Stimulated activated CD4-positive, alpha-beta T cell treated with anti-CD3 and anti-CD28 coated beads, Interleukin-4, amount 100 ng/mL, for 4 hours (primary cell): ENCODE measurements around the gene RASGRP2.
"Not testable (repeated sequence)": the region's sequence is repeated elsewhere in the genome, so short reads cannot be mapped to it uniquely, and the experiment has no call there.

Experiments used
- DNase-seq, 2 experiments: peaks; one replicate each; pipeline ENCODE4 v3.0.0-alpha.2; 2020

Gene RASGRP2

DNA sequence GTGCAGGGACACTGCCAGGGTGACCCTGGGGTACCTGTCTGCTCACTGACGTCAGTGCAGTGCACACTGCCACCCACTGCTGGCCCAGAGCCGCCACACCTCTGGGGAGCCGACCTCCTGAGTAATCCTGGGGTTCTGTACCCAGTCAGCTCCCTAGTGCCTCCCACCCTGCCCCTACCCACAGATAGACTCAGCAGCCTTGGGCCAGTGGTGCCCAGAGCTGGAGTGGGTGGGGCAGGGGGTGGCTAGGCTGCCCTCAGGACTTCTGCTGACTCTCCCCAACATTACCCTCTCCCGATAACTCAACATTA is 26.7 kb downstream of the RASGRP2 start:
- no peak for DNase-seq

DNA sequence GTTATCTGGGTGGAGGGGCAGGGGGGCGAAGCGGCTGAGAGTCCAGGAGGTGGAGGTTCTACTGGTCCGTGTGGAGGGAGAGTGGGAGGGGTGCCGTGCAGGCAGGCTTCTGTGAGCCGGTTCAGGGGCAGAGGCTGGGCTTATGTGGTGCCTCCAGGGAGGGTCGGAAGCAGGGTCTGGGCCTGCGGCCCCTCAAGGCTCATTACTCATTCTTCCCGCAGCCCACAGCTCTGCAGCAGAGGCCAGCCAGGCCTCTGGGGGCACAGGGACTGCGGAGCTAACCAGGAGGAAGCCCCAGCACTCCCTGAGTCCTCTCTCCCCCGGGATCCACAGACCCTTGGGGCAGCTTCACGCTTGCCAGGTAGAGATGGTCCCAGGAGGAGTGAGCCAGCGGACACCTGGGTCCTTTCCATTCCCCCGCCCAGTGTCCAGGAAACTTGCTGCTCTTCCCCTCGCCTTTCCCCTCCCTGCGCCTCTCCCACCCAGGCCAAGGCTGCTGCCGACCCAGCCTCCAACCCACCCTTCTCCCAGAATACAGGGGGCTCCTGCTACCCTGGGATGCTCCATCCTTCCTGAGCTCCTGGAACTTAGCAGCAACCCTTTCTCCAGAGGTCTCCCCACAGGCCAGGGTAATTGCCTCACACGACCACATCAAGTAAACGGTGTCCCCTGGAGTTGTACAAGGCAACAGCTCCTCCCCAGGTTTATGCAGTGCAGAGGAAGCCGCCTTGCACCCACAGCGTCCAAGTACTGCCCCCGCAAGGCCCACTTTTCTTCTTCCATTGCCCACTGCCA is 27.3 kb downstream of the RASGRP2 start:
- no peak for DNase-seq

DNA sequence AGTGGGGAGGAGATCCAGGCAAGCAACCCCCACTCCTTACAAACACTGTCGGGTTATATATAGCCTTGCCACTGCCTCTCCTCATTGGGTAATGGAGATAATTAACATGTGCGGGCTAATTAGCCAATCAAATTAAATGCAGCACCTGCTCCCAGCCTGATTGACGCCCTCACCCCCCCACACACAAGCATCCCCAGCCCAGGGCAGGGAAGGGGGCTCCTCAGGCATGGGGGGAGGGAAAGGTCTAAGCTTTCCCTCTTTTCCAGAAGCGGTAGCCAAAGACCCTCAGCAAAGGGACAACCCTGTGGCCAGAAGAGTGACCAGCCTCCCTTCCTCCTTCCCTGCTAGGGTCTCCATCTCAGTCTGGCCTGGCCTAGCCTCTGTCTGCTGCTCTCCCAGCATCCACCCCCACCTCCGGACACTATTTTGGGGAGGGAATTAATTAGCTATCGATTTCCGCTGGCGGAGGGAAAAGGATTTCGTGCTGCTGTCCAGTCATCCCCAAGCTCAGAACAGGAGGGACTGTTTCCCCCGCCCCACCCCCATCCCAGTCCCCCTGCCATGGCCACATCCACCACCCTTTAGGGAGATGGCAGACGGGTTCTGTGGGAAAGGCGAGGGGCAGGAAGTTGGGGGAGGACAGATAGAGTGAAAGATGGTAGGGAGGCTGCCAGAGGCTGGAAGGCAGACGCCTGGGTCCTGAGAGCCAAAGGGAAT is 28.0 kb downstream of the RASGRP2 start:
- no peak for DNase-seq

DNA sequence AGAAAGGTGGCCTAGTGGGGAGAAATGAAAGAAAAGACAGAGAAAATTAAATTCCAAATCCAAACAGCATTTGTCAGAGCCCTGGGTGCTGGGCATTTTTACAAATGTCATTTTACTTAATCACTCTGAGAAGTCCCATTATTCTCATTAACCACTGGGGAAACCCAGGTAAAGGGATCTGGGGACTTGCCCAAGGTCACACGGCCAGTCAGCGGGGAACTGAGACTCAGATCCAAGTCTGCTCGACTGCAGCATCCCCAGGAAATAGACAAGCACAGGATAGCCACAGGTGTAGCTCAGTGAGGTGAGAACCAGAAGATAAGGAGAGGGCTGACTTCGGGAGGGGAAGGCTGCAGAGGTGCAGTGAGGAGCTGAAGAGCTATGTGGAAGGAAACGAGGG is 28.8 kb downstream of the RASGRP2 start:
- no peak for DNase-seq

DNA sequence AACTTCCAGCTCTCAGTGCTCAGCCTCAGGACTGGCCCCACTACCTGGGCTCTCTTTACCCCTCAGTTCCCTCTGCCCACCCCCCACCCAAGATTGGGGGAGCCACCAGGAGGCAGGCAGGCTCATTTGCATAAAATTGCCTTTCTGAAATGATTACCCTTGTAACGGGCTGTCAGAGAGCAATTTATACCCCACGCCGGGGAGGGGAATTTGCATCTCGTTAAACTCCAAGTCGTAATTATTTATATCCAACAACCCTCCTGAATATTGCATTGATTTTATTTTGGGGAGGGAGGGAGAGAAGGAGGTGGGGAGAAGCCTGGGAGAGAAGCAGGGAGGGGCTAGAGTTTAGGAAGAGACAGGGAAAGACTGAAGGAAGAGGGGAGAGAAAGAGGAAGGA is 29.3 kb downstream of the RASGRP2 start:
- DNase-seq = no peak

DNA sequence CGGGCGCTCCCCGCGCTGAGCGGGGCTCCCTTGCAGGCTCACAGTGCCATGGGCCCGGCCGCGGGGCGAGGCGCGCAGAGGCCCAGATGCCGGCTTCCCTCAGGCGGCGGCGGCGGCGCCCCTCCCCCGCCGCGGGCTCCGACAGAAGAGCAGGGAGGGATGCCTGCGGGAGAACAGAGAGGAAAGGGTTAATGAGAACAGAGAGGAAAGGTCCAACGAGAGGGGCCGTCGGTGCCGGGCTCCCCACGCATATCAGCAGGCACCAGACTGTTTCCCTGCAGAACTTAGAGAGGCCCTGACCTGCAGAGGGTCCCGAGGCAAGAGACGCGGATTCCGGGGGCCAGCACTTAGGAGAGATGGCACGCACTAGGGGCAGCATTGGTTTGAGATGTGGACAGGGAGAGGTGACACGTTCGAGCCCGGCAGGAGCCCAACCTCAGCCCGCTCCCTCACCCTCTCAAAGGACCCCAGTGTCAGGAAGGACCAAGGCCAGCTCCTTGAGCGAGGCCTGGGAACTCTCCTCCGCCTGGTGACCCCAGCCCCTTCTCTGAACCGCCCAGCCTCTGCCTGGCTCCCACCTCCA is 30.1 kb downstream of the RASGRP2 start:
- DNase-seq = no peak

DNA sequence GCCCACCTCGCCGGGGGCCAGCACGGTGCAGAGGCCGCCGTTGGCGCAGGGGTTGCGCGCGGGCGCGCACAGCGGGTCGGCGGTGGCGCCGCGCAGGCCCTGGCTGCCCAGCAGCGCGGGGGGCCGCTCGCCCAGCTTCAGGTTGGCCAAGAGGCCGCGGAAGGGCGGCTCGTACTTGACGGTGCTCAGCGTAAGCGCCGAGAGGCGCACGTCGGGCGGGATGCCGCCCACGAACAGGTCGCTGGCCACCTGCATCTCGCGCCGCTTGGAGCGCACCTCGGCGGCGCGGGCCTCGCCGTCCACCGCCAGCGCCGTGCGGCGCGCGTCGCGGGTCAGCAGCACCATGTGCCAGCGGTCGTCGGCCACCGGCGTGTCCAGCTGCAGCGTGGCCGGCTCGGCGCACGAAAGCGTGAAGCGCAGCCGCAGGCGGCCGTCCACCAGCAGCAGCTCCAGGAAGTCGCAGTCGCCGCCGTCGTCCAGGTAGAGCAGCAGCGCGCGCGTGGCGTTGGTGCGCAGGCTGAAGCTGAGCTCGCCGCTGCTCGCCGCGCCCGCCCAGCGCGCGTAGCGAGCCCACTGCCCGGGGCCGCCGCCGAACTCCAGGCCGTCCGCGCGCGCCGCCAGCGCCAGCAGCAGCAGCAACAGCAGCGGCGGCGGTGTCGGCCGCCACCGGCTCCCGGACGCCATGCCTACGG is 30.8 kb downstream of the RASGRP2 start:
- DNase-seq = no peak

DNA sequence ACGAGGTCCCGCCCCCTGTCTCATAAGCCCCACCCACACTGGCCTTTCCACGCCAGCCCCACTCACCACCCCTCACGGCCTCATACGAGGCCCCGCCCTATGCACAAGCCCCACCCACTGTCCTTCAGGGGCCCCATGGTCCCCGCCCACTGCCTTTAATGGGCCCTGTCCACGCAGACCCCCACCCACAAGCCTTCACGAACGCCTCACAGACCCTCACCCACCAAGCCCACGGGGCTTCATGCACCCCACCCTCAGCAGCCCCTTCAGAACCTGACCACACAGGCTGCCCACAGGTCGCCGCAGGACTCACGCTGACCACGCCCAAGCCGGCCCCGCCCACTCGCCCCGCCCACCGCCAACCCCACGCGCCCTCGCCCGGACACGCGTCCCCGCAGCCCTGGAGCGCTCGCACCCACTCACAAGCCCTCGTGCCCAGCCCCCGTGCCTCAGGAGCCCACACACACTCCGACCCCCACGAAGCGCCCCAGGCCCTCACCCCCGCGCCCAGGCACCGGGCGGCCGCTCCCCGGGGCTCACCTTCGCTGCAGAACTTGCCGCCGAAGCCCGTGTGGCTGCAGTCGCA is 31.4 kb downstream of the RASGRP2 start:
- DNase-seq = no peak

DNA sequence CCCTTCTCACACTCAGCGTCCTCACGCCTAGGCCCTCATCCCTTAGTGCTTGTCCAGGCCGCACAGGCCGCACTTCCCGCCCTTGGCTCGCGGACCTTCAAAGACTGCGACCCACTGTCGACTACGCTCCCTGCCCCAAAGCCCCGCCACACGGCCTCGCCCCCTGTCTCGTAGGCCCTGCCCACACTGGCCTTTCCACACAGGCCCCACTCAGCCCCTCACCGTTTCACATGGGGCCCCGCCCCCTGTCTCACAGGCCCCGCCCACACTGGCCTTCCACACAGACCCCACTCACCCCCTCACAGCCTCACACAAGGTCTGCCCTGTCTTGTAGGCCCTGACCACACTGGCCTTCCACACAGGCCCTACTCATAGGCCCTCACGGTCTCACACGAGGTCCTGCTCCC is 32.0 kb downstream of the RASGRP2 start:
- DNase-seq = no peak

DNA sequence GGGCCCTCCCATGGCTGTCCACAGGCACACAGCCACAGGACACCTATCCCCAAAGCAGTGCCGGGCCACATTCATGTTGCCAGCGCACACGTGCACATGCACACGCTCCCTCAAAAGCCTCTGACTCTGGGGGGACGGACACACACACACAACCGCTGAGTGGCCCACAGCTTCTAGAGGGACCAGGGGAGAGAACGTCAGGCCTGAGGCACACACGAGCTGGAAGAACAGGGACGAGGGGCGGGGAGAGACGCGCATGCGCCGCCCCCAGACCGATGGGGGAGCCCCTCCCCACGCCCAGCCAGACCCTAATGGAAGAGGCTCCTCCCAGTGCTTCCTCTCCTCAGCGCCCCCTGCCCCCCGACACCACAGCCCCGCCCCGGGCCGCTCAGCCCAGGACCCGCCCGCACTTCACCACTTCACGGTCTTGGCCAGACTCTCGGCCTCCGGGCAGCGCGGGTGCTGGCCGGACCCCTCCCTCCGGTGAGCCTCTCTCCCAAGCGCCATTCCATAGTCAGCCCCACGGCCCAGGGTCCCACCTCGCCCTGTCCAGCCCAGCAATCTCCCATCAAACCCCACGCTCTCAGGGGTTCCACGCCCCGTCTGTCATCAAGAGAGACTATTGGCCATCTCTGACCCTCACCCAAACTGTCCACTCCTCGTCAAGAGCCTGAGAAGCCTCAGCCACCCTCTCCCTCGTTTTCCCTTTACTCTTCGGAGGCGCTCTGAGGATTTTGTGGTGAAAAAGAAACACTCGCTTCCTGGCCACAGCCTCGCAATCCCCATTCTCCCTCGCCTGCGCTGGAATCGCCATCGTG is 32.6 kb downstream of the RASGRP2 start:
- DNase-seq = no peak

DNA sequence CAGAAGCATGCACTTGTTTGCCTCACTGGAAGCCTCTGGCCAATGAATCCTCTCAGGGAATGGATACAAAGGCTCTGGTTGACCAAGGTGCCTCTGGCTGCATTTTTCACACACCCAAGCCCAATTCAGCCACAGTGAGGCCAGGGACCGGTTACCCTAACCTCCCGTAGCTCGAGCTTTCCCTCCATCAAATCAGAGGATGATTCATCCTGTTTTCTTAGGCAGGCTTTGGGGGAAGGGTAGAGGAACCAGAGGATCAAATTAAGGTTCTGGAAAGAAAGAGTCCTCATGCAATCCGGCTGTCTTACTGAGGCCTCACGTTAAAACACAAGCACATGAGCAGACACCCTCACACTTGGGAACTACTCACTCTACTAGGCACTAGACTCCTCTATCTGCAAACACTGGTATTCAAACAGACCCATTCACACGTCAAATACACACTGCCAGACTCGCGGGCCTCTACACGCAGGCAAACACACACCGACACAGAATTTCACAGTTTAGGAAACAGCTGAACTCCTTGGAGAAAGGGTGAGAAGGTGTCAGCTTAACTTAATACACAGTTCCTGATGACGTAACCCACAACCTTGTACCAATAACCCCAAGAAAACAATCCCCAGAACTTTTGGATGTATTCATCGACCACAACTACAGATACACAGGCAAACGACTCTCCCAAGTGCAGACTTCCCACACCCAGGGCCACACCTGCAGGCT is 33.4 kb downstream of the RASGRP2 start:
- no peak for DNase-seq

DNA sequence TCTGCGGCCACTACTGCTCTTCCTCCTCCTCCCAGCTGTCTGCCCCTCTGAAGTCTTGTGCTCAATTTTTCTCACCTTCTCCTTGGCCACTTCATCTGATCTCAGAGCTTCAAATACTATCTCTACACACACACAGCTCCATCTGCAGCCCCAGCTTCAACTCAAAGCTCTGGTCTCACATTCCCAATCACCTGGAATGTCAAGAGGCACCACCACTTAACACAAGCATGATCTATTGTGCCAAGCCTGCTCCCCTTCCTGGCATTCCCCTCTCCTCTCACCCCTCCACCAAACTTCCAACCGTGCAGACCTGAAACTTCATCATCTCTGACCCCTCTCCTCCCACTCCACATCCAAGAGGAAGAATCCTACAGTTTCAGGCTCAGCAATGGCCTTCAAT is 38.4 kb downstream of the RASGRP2 start:
- no peak for DNase-seq

DNA sequence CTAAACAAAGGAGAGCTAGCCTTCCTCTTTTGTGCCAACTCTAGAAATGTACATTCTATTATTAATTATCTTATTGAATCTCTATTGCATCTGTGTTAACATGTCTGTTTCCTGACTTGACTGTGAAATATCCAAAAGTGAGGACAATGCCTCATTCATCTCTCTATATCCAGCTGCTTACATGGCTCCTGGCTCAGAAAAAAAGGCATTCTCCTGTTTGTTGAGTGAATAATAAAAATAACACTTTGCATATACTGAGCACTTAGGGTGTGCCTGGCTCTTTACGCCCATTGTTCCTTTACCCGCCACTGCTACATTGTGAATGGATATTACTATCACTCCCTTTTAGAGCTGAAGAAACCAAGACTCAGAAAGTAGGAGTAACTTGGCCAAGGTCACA is 40.9 kb downstream of the RASGRP2 start:
- DNase-seq = no peak

DNA sequence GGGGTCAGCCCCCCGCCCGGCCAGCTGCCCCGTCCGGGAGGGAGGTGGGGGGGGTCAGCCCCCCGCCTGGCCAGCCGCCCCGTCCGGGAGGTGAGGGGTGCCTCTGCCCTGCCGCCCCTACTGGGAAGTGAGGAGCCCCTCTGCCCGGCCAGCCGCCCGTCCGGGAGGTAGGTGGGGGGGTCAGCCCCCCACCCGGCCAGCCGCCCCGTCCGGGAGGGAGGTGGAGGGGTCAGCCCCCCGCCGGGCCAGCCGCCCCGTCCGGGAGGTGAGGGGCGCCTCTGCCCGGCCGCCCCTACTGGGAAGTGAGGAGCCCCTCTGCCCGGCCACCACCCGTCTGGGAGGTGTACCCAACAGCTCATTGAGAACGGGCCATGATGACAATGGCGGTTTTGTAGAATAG is 42.0 kb downstream of the RASGRP2 start:
- not testable (repeated sequence) for DNase-seq

DNA sequence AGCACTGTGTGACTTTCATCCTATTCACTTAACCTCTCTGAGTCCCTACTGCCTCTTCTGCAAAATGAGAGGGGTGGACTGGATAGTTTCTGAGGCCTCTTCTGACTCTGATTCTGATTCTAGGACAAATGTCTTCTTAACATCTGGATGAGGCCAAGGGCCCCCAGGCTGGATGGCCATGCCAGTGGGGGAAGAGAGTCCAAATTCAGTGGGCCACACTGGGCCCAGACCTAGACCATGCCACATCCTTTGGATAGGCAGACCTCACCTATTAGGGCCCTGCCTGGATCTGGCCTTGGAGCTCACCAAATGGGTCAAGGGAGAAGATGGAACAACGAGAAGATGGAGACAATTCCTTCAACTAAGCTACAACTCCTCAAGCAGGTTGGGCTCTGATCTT is 45.5 kb downstream of the RASGRP2 start:
- DNase-seq = no peak

DNA sequence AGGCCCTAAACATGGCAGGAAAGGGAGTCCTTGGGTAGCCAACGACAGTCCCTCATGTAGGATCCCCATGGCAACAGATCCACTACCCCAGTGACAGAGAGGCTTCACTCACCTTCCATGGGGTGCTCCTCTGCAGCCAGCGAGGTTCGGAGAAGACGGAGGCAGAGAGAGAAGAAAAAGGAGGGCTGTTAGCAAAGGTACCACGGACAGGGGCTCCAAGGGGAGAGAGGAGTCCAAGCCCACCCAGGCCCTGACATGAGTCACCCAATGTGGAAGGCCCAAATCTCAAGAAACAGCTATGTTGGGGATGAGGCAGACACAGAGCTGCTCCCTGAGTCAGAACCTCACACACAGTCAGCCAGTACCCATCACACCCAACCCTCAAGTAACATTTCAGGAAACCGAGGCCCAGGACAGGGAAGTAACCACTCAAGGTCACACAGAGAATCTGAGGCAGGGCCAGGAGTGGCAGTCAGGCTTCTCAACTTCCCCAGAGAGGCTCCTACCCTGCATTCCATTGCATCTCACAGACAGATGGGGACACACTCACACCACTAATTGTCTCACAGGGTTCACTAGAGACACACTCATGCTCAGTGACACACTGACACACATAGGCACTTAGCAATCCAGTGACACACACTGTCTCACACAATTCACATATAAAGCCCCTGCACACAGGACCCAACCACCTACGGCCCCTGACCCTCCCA is 46.1 kb downstream of the RASGRP2 start:
- DNase-seq = no peak

DNA sequence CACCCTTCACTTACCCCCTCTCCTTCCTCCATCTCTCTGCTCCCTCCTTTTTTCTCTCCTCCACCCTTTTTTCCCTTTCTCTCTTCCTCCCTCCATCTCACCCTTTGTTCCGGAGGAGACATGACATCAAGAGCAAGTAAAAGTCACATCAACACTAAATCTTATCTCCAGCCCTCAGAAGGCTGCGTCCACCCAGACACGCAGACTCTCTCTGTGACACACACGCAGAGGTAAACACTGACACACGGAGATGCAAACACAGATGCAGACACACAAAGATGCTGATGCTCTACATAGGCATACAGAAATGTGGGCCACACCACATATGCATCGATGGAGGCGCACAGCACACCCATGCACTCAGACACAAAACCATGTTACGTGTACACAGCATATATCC is 47.9 kb downstream of the RASGRP2 start:
- DNase-seq = no peak

DNA sequence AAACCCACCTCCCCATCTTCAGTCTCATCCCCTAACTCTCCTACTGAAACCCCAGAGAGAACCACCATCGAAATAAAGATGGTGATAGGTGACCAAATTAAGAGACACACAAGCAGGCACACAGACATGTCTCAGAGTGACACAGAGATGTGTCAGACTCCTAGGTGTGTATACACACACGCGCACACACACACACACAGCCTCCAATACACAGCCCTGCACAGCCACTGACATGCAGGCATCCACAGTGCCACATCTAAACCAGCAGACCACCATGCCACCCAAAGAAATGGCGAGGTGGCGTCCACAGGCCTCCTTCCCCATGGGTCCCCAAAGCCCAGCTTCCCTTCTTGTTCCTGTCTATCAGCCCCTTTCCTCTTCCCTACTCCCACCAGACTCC is 48.4 kb downstream of the RASGRP2 start:
- DNase-seq = no peak

DNA sequence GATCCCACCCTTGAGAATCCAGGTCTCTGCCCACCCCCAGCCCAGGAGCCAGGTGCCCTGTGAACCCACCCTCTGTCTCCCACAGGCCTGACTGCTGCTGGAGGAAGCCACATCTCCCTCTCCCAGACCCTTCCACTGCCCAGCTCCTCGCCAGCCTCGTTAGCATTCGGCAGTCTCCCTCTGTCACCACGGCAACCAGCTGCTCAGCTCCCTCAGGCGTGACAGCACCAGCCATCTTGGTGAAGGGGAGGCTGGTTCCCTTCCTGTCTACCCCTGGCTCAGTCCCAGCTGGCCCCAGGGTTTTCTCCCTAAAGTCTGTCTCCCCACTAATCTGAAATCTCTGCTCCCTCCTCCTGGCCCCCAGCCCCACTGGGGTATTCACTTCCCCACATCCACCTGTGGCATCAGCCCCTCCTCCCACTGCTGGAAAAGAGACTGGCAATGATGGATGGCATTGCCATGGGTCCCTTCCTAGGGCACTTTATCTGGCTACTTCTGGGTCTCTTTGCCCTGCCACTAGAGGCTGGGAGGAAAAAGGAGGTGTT is 49.0 kb downstream of the RASGRP2 start:
- no peak for DNase-seq

DNA sequence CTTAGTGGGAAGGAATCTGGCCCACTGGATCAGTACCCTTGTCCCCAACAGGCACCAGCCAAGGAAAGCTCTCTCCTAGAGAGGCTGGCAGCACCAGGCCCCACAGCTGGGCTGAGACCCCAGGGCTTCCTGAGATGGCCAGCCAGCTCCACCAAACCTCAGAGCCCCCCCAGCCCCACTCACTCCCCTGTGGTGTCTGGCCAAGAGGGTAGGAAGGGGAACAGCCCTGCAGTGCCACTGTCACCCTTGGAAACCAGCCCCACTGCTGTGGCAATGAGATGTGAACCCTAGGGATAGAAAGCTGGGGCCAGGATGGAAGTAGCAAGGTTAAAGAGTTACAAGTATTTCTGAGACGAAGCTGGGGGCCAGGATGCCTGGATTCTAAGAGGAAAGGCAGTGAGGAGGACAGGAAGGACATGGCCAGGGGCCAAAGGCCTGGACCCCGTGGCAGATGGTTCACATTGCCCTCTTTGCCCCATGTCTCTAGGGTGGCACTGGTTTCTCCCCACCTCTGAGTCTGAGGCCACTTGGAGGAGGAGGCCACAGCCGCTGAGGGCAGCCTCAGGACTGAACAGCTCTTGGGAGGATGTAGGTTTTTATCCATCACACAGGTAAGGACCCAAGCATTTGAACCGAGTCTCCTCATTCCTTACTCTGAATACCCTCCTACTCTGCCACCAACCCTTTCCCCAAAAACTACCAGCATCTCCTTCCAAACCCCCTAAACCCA is 49.8 kb downstream of the RASGRP2 start:
- DNase-seq = no peak
